H9 (cell line): Measurements from ENCODE around the gene CCDC74A. TPM values are rescaled to one million over a fixed set of nuclear protein-coding genes. Genes with fewer than 3 reads are reported as not detected.
"Not testable (repeated sequence)": the region's sequence is repeated elsewhere in the genome, so short reads cannot be mapped to it uniquely, and the experiment has no call there.

ENCODE experiments used
- DNase-seq: peaks from one replicate; pipeline ENCODE4 v3.0.0-alpha.2; 2017
- H2AFZ ChIP-seq: one replicate; pipeline ENCODE4 v1.6.1; 2013; ENCODE audit warnings: mild to moderate bottlenecking, low read length, control low read depth, moderate library complexity
- H2AK5ac ChIP-seq: 2 replicates; pipeline ENCODE4 v1.6.1; 2013; ENCODE audit warnings: low read length, control low read depth, mixed read lengths; ENCODE audit not compliant: insufficient read length
- H2BK120ac ChIP-seq: one replicate; pipeline ENCODE4 v1.6.1; 2013; ENCODE audit warnings: low read depth, mild to moderate bottlenecking, low read length, control low read depth, inconsistent platforms; ENCODE audit not compliant: poor library complexity, severe bottlenecking
- H2BK12ac ChIP-seq: 2 replicates; pipeline ENCODE4 v1.6.1; 2013; ENCODE audit warnings: low read length, control low read depth, mixed read lengths, low read depth; ENCODE audit not compliant: insufficient read length
- H2BK15ac ChIP-seq: 2 replicates; pipeline ENCODE4 v1.6.1; 2013; ENCODE audit warnings: low read depth, low read length, control low read depth
- H2BK20ac ChIP-seq: one replicate; pipeline ENCODE4 v1.6.1; 2013; ENCODE audit warnings: low read depth, mild to moderate bottlenecking, low read length, control low read depth, inconsistent platforms; ENCODE audit not compliant: poor library complexity, severe bottlenecking
- H2BK5ac ChIP-seq: 2 replicates; pipeline ENCODE4 v1.6.1; 2013; ENCODE audit warnings: low read length, control low read depth, mixed read lengths; ENCODE audit not compliant: insufficient read length
- H3K14ac ChIP-seq: 2 replicates; pipeline ENCODE4 v1.6.1; 2013; ENCODE audit warnings: low read length, control low read depth; ENCODE audit not compliant: insufficient read depth
- H3K18ac ChIP-seq: 2 replicates; pipeline ENCODE4 v1.6.1; 2013; ENCODE audit warnings: low read depth, mild to moderate bottlenecking, mixed read lengths, low read length, control low read depth; ENCODE audit not compliant: insufficient read length
- H3K23ac ChIP-seq: 2 replicates; pipeline ENCODE4 v1.6.1; 2013; ENCODE audit warnings: low read length, control low read depth, mixed read lengths, low read depth; ENCODE audit not compliant: insufficient read length
- H3K23me2 ChIP-seq: 2 replicates; pipeline ENCODE4 v1.6.1; 2013; ENCODE audit warnings: low read depth, mild to moderate bottlenecking, mixed read lengths, low read length, control low read depth; ENCODE audit not compliant: insufficient read length, poor library complexity, severe bottlenecking
- H3K27ac ChIP-seq: 2 replicates; pipeline ENCODE4 v1.5.1; 2013; ENCODE audit warnings: low read length, control low read depth, mixed read lengths, low read depth; ENCODE audit not compliant: insufficient read length
- H3K27me3 ChIP-seq: 2 replicates; pipeline ENCODE4 v1.6.1; 2013; ENCODE audit warnings: low read length, control low read depth, inconsistent platforms; ENCODE audit not compliant: insufficient read depth
- H3K4ac ChIP-seq: 2 replicates; pipeline ENCODE4 v1.6.1; 2013; ENCODE audit warnings: low read depth, mild to moderate bottlenecking, control low read depth, inconsistent platforms, low read length, moderate library complexity
- H3K4me1 ChIP-seq: 2 replicates; pipeline ENCODE4 v1.6.1; 2013; ENCODE audit warnings: low read length, control low read depth, inconsistent platforms; ENCODE audit not compliant: insufficient read depth
- H3K4me2 ChIP-seq: 2 replicates; pipeline ENCODE4 v1.6.1; 2013; ENCODE audit warnings: low read length, control low read depth, mixed read lengths; ENCODE audit not compliant: insufficient read length, insufficient read depth
- H3K56ac ChIP-seq: 2 replicates; pipeline ENCODE4 v1.6.1; 2013; ENCODE audit warnings: low read depth, mild to moderate bottlenecking, mixed read lengths, low read length, control low read depth; ENCODE audit not compliant: insufficient read length
- H3K79me1 ChIP-seq: 2 replicates; pipeline ENCODE4 v1.6.1; 2013; ENCODE audit warnings: low read depth, mild to moderate bottlenecking, moderate library complexity, low read length, control low read depth, inconsistent platforms; ENCODE audit not compliant: insufficient read depth, poor library complexity, severe bottlenecking
- H3K79me2 ChIP-seq: 2 replicates; pipeline ENCODE4 v1.6.1; 2013; ENCODE audit warnings: low read length, control low read depth, inconsistent platforms; ENCODE audit not compliant: insufficient read depth
- H3K9ac ChIP-seq: 2 replicates; pipeline ENCODE4 v1.6.1; 2013; ENCODE audit warnings: low read length, control low read depth, mixed read lengths; ENCODE audit not compliant: insufficient read length; ENCODE audit errors: extremely low read depth
- H3K9me3 ChIP-seq: one replicate; pipeline ENCODE4 v1.6.1; 2013; ENCODE audit warnings: low read depth, low read length, inconsistent platforms; ENCODE audit not compliant: control insufficient read depth
- H3T11ph ChIP-seq: one replicate; pipeline ENCODE4 v1.6.1; 2013; ENCODE audit warnings: mild to moderate bottlenecking, low read length, control low read depth, inconsistent platforms
- H4K20me1 ChIP-seq: one replicate; pipeline ENCODE4 v1.6.1; 2013; ENCODE audit not compliant: control insufficient read depth, insufficient read length, insufficient read depth
- H4K5ac ChIP-seq: 2 replicates; pipeline ENCODE4 v1.6.1; 2013; ENCODE audit warnings: low read depth, mild to moderate bottlenecking, mixed read lengths, low read length, control low read depth; ENCODE audit not compliant: insufficient read length
- H4K8ac ChIP-seq: replicated peaks from 2 replicates; pipeline ENCODE4 v1.6.1; 2013; ENCODE audit warnings: low read length, control low read depth, mixed read lengths, low read depth; ENCODE audit not compliant: insufficient read length
- H4K91ac ChIP-seq: 2 replicates; pipeline ENCODE4 v1.6.1; 2013; ENCODE audit warnings: low read depth, mild to moderate bottlenecking, moderate library complexity, mixed read lengths, low read length, control low read depth; ENCODE audit not compliant: insufficient read length
- H3K27ac Mint-ChIP-seq, 3 experiments: 2 replicates in 2 of 3; 3 replicates in 1 of 3; pipeline ENCODE4 v1.8.0; 2020 to 2021; ENCODE audit warnings: mixed read lengths in 3 of 3, mild to moderate bottlenecking in 1 of 3, moderate library complexity in 1 of 3
- H3K27me3 Mint-ChIP-seq: 2 replicates; pipeline ENCODE4 v1.8.0; 2021; ENCODE audit warnings: low read depth, mild to moderate bottlenecking, moderate library complexity, mixed read lengths
- H3K36me3 Mint-ChIP-seq, 3 experiments: 2 replicates in 2 of 3; 3 replicates in 1 of 3; pipeline ENCODE4 v1.8.0; 2020 to 2021; ENCODE audit warnings: low read depth in 3 of 3, mixed read lengths in 3 of 3; ENCODE audit not compliant: insufficient read depth in 1 of 3
- H3K4me1 Mint-ChIP-seq, 2 experiments: 2 replicates each; pipeline ENCODE4 v1.8.0; 2020; ENCODE audit warnings: mixed read lengths in 2 of 2
- H3K4me3 Mint-ChIP-seq, 2 experiments: 2 replicates in 1 of 2; 3 replicates in 1 of 2; pipeline ENCODE4 v1.8.0; 2020 to 2021; ENCODE audit warnings: mild to moderate bottlenecking in 2 of 2, mixed read lengths in 2 of 2, moderate library complexity in 1 of 2
- H3K9me3 Mint-ChIP-seq, 2 experiments: 2 replicates in 1 of 2; 3 replicates in 1 of 2; pipeline ENCODE4 v1.8.0; 2020; ENCODE audit warnings: mild to moderate bottlenecking in 2 of 2, mixed read lengths in 2 of 2, moderate library complexity in 1 of 2
- CTCF ChIP-seq: fragments of 200-600 bp; sonication (generic); conservative IDR thresholded peaks from 3 replicates; pipeline ENCODE4 v1.8.0; 2021; ENCODE audit warnings: antibody characterized with exemption, mild to moderate bottlenecking
- WGBS: extraction: QIAGEN DNeasy Blood & Tissue Kit; methylation state at CpG from one replicate; pipeline ENCODE4 v1.1.7; 2013; ENCODE audit warnings: missing lambda C conversion rate, low lambda C conversion rate, mixed read lengths; ENCODE audit not compliant: insufficient read length; ENCODE audit errors: extremely low coverage; 5-methylcytosine and 5-hydroxymethylcytosine counted together
- total RNA-seq: library from RNA; stranded (reverse); gene quantifications from 2 replicates; pipeline ENCODE4 v1.2.1, GENCODE V29; 2021

CCDC74A gene
- total RNA-seq, 1 experiment from 2014 or later = 10.8 TPM

GRCh38 chr2:131516621-131517020 is 11.1 kb upstream of the CCDC74A start:
- not testable (repeated sequence) for H3K4me3 Mint-ChIP-seq, H2BK15ac ChIP-seq, H3K18ac ChIP-seq, H2BK12ac ChIP-seq, H3K4me1 Mint-ChIP-seq, H4K5ac ChIP-seq, H3K14ac ChIP-seq, H3K27me3 ChIP-seq, H3K4me1 ChIP-seq, H3K23ac ChIP-seq, H2BK20ac ChIP-seq, H2AFZ ChIP-seq, H4K91ac ChIP-seq, H3K4me2 ChIP-seq, H3K9me3 ChIP-seq, H3K27ac Mint-ChIP-seq, H3K4ac ChIP-seq, H2AK5ac ChIP-seq, H3K27me3 Mint-ChIP-seq, H4K20me1 ChIP-seq, H3K9me3 Mint-ChIP-seq, H3K9ac ChIP-seq, H3T11ph ChIP-seq, H3K23me2 ChIP-seq, H3K79me2 ChIP-seq, H2BK5ac ChIP-seq, H3K56ac ChIP-seq, H3K27ac ChIP-seq, H2BK120ac ChIP-seq, H4K8ac ChIP-seq, H3K79me1 ChIP-seq
- DNase-seq = peak; percentile 57
- peak; percentile 63 for TF ChIP-seq CTCF
- no CpG with 5 or more reads among the region's 11 CpGs for WGBS
- peaks cover 11 to 46% (median 36%) of the 10 kb centered on the region in 3 experiments; a peak in 6 of 7 replicates for H3K36me3 Mint-ChIP-seq
